Nucleus accumbens (tissue), 56 donors: ENCODE data around the gene FREM1.

ENCODE experiments used
- DNase-seq, 56 donors: peaks; one replicate each; lab custom pipeline; 2025; lab: John Stamatoyannopoulos, UW

FREM1 gene

GRCh38 chr9:14769230-14769571 is 141.0 kb downstream of the FREM1 start:
- peak in 3 of 56 donors; percentile 3 to 15 (median 3) for DNase-seq

- peak in 6 of 56 donors; percentile 6 to 30 (median 10) for DNase-seq
These were observed 141.6 kb downstream of the FREM1 start for GRCh38 chr9:14768405-14769229.

- DNase-seq, result no peak
These were observed 143.9 kb downstream of the FREM1 start for GRCh38 chr9:14766299-14766698.

- DNase-seq, result no peak
These were observed 148.6 kb downstream of the FREM1 start for GRCh38 chr9:14761584-14761983.

GRCh38 chr9:14760060-14760459 is 150.2 kb downstream of the FREM1 start:
- no peak for DNase-seq

GRCh38 chr9:14756291-14756690 is 153.9 kb downstream of the FREM1 start:
- DNase-seq, result no peak

GRCh38 chr9:14752871-14753270 is 157.4 kb downstream of the FREM1 start:
- no peak for DNase-seq

- peak in 1 of 56 donors; percentile 3 for DNase-seq
These were observed 158.0 kb downstream of the FREM1 start for GRCh38 chr9:14752271-14752670.

GRCh38 chr9:14750821-14751220 is 159.4 kb downstream of the FREM1 start:
- no peak for DNase-seq

- DNase-seq, result no peak
These were observed 160.5 kb downstream of the FREM1 start for GRCh38 chr9:14749741-14750211.

- DNase-seq, result no peak
These were observed 161.9 kb downstream of the FREM1 start for GRCh38 chr9:14748373-14748772.

GRCh38 chr9:14747111-14747510 is 163.1 kb downstream of the FREM1 start:
- no peak for DNase-seq

- DNase-seq, result no peak
These were observed 163.6 kb downstream of the FREM1 start for GRCh38 chr9:14746626-14747025.

- DNase-seq, result no peak
These were observed 165.5 kb downstream of the FREM1 start for GRCh38 chr9:14744768-14745167.

GRCh38 chr9:14741369-14741768 is 168.9 kb downstream of the FREM1 start:
- no peak for DNase-seq

GRCh38 chr9:14733133-14733532 is 177.1 kb downstream of the FREM1 start:
- no peak for DNase-seq

GRCh38 chr9:14731294-14731981 is 178.8 kb downstream of the FREM1 start:
- no peak for DNase-seq

- DNase-seq, result no peak
These were observed 179.7 kb downstream of the FREM1 start for GRCh38 chr9:14730461-14730898.

GRCh38 chr9:14723301-14723700 is 186.9 kb downstream of the FREM1 start:
- DNase-seq, result no peak

- no peak for DNase-seq
These were observed 187.7 kb downstream of the FREM1 start, which contains the start of gene CER1 for GRCh38 chr9:14722391-14723035. TSS of gene CER1 (minus strand) at chr9:14722733. CDS start at chr9:14722672, 61 bp downstream.

GRCh38 chr9:14719231-14719923 is 190.9 kb downstream of the FREM1 start:
- no peak for DNase-seq
